Measurements from ENCODE around the gene TGOLN2. TPM values are rescaled to one million over a fixed set of nuclear protein-coding genes. Genes with fewer than 3 reads are reported as not detected.
A peak's percentile ranks its signal among the peaks of the same experiment; 100 is the strongest.
"Not testable (repeated sequence)": the region's sequence is repeated elsewhere in the genome, so short reads cannot be mapped to it uniquely, and the experiment has no call there.

The TGOLN2 gene
- total RNA-seq, 2 experiments from 2014 or later, result 82.5 to 85.4 TPM

DNA sequence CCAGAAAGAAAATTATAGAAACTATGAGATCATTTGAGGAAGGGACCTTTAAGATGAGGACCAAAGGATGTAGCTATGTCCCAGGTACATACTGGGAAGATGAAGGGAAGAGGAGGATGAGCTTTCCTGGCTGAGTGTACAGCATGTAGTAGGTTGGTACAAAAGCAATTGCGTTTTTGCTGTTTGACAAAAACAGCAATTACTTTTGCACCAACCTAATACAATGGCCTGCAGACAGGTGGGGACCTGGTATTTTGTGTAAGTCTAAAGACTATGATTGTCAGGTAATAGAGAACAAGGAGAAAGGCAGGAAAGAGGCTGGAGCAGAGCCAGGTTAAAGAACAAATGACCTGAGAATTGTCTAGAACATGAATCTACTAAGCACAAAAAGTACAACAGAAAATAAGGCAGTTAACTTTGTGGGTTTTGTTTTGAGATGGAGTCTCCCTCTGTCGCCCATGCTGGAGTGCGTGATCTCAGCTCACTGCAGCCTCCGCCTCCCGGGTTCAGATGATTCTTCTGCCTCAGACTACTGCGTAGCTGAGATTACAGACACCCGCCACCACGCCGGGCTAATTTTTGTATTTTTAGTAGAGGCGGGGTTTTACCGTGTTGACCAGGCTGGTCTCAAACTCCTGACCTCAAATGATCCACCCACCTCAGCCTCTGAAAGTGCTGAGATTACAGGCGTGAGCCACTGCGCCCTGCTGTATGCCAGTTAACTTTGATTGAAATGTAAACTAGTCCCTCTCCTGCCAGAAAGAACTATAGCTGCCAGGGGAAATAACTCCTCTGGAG, 3.2 kb upstream of the TGOLN2 start:
- Mint-ChIP-seq H3K9me3 (no peaks in the 10 kb centered on the region), H3K27me3 (ENCODE audit: low read depth) (no peaks in the 10 kb centered on the region), H3K27ac (no peak overlapping the region), H3K4me1 (ENCODE audit: low read depth) (peaks cover 4% of the 10 kb centered on the region), H3K4me3 (no peak overlapping the region), H3K36me3 (ENCODE audit: low read depth) (peaks cover 21% of the 10 kb centered on the region)
- no peak for DNase-seq
- intact Hi-C loops (cut with micrococcal nuclease), result no loop called here
- CTCF ChIA-PET, result interaction anchor here (0.7 to 1.3 kb wide), 3 partner anchors 9 to 306 kb away, joined by 3 read pairs; no protein-coding TSS in a partner anchor

DNA sequence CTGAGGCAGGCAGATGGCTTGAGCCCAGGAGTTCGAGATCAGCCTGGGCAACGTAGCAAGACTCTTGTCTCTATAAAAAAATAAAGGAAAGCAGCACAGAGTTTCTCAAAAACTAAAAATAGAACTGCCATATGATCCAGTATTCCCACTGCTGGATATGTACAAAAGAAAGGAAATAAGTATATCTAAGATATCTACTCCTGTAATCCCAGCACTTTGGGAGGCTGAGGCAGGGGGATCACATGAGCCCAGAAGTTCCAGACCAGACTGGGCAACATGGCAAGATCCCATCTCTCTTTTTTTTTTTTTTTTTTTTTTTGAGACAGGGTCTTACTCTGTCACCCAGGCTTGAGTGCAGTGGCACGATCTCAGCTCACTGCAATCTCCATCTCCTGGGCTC, 1.9 kb upstream of the TGOLN2 start:
- intact Hi-C loops (cut with micrococcal nuclease), result loop anchor here (2.0 to 5.0 kb wide), 3 partner anchors 21 to 558 kb away; partner anchors contain the start of gene ST3GAL5
- peak overlapping the region; percentile 0 for H3K4me3 Mint-ChIP-seq
- H3K27ac Mint-ChIP-seq; DNase-seq; CTCF ChIA-PET; H3K9me3 Mint-ChIP-seq; H3K27me3 Mint-ChIP-seq (ENCODE audit: low read depth); H3K4me1 Mint-ChIP-seq (ENCODE audit: low read depth): not testable (repeated sequence)
- H3K36me3 Mint-ChIP-seq (ENCODE audit: low read depth), result peaks cover 34% of the 10 kb centered on the region

- Mint-ChIP-seq H3K9me3 (no peaks in the 10 kb centered on the region), H3K4me3 (peak overlapping the region; percentile 0), H3K36me3 (ENCODE audit: low read depth) (peaks cover 39% of the 10 kb centered on the region), H3K27ac (no peak overlapping the region), H3K27me3 (ENCODE audit: low read depth) (no peaks in the 10 kb centered on the region), H3K4me1 (ENCODE audit: low read depth) (peaks cover 14% of the 10 kb centered on the region)
- DNase-seq, result no peak
- intact Hi-C loops (cut with micrococcal nuclease), result loop anchor here (2.0 to 5.0 kb wide), 3 partner anchors 20 to 558 kb away; partner anchors contain the start of gene ST3GAL5
- CTCF ChIA-PET, result no interaction called here
Measured at GRCh38 chr2:85329181-85329651, 1.4 kb upstream of the TGOLN2 start.

- H3K4me1 Mint-ChIP-seq (ENCODE audit: low read depth), result peaks cover 33% of the 10 kb centered on the region
- CTCF ChIA-PET, result interaction anchor here (0.7 to 1.7 kb wide), 4 partner anchors 9 to 224 kb away, joined by 3 to 5 read pairs (median 4); no protein-coding TSS in a partner anchor
- H3K9me3 Mint-ChIP-seq, result no peaks in the 10 kb centered on the region
- DNase-seq, result peak; percentile 72
- no peaks in the 10 kb centered on the region for H3K27me3 Mint-ChIP-seq (ENCODE audit: low read depth)
- peak overlapping the region; percentile 99 for H3K4me3 Mint-ChIP-seq
- peak overlapping the region; percentile 99 for H3K27ac Mint-ChIP-seq
- intact Hi-C loops (cut with micrococcal nuclease), result loop anchor here (5.0 kb wide), 2 partner anchors 80 to 560 kb away; partner anchors contain the start of gene ST3GAL5
- H3K36me3 Mint-ChIP-seq (ENCODE audit: low read depth), result peaks cover 59% of the 10 kb centered on the region
Measured at GRCh38 chr2:85327160-85327821, 498 bp downstream of the TGOLN2 start.

DNA sequence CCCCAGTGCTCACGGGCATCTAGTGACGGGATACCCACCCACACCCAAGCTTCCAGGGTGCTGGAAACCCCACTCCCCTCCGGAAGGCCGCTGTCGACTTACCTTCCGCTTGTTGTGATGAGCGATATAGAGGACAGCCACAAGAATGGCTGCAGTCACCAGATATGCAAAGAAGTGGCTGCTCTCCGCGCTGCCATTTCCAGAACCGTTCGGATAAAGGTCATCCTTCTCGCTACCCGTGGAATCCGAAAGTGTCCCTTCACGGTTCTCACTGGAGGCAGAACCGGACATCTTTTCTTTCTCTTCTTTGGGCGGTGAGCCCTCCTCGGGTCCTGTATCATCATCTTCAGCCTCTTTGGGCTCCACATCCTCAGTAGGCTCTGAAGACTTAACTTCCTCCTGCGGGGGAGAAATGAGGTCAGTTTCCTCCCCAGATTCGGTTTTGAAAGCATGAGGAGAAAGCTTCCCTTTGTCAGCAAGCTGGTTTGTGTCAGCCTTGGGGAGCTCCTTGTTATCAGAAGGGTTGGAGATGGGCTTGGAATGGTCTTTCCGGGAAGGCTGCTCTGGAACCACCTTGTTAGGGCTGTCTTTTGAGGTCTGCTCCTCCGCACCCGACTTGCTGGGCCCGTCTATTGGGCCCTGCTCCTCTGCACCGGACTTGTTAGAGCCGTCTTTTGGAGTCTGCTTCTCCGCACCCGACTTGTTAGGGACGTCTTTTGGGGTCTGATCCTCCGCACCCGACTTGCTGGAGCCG, 1.2 kb downstream of the TGOLN2 start:
- H3K4me3 Mint-ChIP-seq, result peak overlapping the region; percentile 99
- no peaks in the 10 kb centered on the region for H3K9me3 Mint-ChIP-seq
- no peaks in the 10 kb centered on the region for H3K27me3 Mint-ChIP-seq (ENCODE audit: low read depth)
- H3K4me1 Mint-ChIP-seq (ENCODE audit: low read depth), result peaks cover 40% of the 10 kb centered on the region
- H3K27ac Mint-ChIP-seq, result peak overlapping the region; percentile 99
- H3K36me3 Mint-ChIP-seq (ENCODE audit: low read depth), result peaks cover 65% of the 10 kb centered on the region
- intact Hi-C loops (cut with micrococcal nuclease), result loop anchor here (1.0 to 5.0 kb wide), 3 partner anchors 8 to 561 kb away; partner anchors contain the start of gene ST3GAL5
- CTCF ChIA-PET, result interaction anchor here (0.8 to 1.7 kb wide), 4 partner anchors 9 to 35 kb away, joined by 3 to 5 read pairs (median 4); no protein-coding TSS in a partner anchor
- peak; percentile 71 for DNase-seq

DNA sequence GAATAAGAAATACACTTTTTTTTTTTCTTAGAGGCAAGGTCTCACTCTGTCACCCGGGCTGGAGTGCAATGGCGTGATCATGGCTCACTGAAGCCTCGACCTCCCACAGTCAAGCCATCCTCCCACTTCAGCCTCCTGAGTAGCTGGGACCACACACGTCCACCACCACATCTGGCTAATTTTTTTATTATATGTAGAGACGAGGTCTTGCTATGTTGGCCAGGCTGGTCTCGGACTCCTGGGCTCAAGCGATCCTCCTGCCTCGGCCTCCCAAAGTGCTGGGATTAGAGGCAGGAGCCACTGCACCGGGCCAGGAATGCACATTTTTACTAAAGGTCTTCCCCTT, 2.4 kb downstream of the TGOLN2 start:
- no peak for DNase-seq
- Mint-ChIP-seq H3K4me1 (ENCODE audit: low read depth) (peaks cover 51% of the 10 kb centered on the region), H3K27me3 (ENCODE audit: low read depth) (no peaks in the 10 kb centered on the region), H3K9me3 (no peaks in the 10 kb centered on the region), H3K4me3 (peak overlapping the region; percentile 99), H3K36me3 (ENCODE audit: low read depth) (peaks cover 75% of the 10 kb centered on the region), H3K27ac (peak overlapping the region; percentile 99)
- intact Hi-C loops (cut with micrococcal nuclease), result loop anchor here (5.0 kb wide), 2 partner anchors 82 to 562 kb away; partner anchors contain the start of gene ST3GAL5
- CTCF ChIA-PET, result interaction anchor here (0.6 kb wide), 1 partner anchor 16 kb away, joined by 5 read pairs; no protein-coding TSS in a partner anchor

GRCh38 chr2:85324639-85325465, 2.9 kb downstream of the TGOLN2 start:
- H3K27me3 Mint-ChIP-seq (ENCODE audit: low read depth), result no peaks in the 10 kb centered on the region
- H3K4me3 Mint-ChIP-seq, result peak overlapping the region; percentile 99
- peaks cover 81% of the 10 kb centered on the region for H3K36me3 Mint-ChIP-seq (ENCODE audit: low read depth)
- DNase-seq, result no peak
- CTCF ChIA-PET, result interaction anchor here (0.6 to 0.7 kb wide), 2 partner anchors 15 to 46 kb away, joined by 4 to 5 read pairs; no protein-coding TSS in a partner anchor
- peak overlapping the region; percentile 86 for H3K27ac Mint-ChIP-seq
- intact Hi-C loops (cut with micrococcal nuclease), result loop anchor here (5.0 kb wide), 2 partner anchors 82 to 562 kb away; partner anchors contain the start of gene ST3GAL5
- peaks cover 57% of the 10 kb centered on the region for H3K4me1 Mint-ChIP-seq (ENCODE audit: low read depth)
- H3K9me3 Mint-ChIP-seq, result no peaks in the 10 kb centered on the region

- peaks cover 88% of the 10 kb centered on the region for H3K36me3 Mint-ChIP-seq (ENCODE audit: low read depth)
- peak overlapping the region; percentile 86 for H3K27ac Mint-ChIP-seq
- H3K4me1 Mint-ChIP-seq (ENCODE audit: low read depth), result peaks cover 64% of the 10 kb centered on the region
- CTCF ChIA-PET, result interaction anchor here (0.7 to 1.0 kb wide), 3 partner anchors 25 to 355 kb away, joined by 3 to 4 read pairs (median 3); no protein-coding TSS in a partner anchor
- intact Hi-C loops (cut with micrococcal nuclease); H3K27me3 Mint-ChIP-seq (ENCODE audit: low read depth); H3K9me3 Mint-ChIP-seq; DNase-seq: not testable (repeated sequence)
- H3K4me3 Mint-ChIP-seq, result peak overlapping the region; percentile 99
Measured at GRCh38 chr2:85323988-85324367, 3.8 kb downstream of the TGOLN2 start.

DNA sequence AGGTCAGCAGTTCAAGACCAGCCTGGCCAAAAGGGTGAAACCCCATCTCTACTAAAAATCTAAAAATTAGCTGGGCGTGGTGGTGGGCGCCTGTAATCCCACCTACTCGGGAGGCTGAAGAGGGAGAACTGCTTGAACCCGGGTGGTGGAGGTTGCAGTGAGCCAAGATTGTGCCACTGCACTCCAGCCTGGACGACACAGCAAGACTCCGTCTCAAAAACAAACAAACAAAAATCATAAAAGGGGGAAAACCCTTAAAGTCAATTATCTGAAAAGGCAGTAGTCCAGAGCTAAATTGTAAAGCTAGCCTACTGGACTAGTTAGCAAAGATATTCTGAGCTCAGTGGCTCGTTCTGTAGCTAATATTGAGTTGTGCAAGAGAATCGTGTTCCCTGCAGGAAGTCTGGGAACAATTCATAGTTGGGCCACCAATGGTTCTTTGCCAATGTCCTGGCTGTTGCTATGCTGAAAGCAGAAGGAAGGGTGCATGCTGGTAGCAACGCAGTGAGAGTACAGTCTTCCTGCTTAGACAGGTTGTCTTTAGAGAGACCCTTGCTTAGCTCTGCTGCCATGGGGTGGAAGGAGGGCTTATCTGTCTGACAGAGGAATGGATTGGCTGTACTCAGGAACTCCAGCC, 4.3 kb downstream of the TGOLN2 start:
- H3K9me3 Mint-ChIP-seq, result no peaks in the 10 kb centered on the region
- H3K27me3 Mint-ChIP-seq (ENCODE audit: low read depth), result no peaks in the 10 kb centered on the region
- DNase-seq, result no peak
- peaks cover 67% of the 10 kb centered on the region for H3K4me1 Mint-ChIP-seq (ENCODE audit: low read depth)
- intact Hi-C loops (cut with micrococcal nuclease), result no loop called here
- H3K27ac Mint-ChIP-seq, result peak overlapping the region; percentile 86
- CTCF ChIA-PET, result interaction anchor here (0.7 to 1.0 kb wide), 3 partner anchors 24 to 690 kb away, joined by 3 read pairs; no protein-coding TSS in a partner anchor
- H3K36me3 Mint-ChIP-seq (ENCODE audit: low read depth), result peaks cover 93% of the 10 kb centered on the region
- peak overlapping the region; percentile 99 for H3K4me3 Mint-ChIP-seq

DNA sequence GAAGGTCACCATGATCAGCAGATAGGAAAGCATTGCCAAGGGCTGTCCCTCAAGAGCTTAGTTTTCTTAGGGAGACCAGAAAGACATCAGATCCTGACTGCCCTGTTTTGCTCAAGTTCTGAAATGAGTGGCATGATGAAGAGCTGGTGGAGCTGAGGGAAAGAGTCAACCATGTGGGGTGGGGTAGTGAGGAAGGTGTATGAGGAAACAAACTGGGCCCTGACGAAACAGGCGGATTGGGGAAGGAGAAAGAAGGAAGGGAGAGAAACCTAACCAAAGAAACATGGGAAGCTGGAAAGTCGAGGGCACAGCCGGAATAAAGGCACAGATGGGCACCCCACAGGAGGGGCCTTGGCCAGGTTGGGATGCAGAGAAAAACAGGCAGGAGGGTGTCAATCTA, 8.0 kb downstream of the TGOLN2 start:
- no peak for DNase-seq
- Mint-ChIP-seq H3K4me3 (peak overlapping the region; percentile 3), H3K9me3 (no peaks in the 10 kb centered on the region), H3K27ac (peak overlapping the region; percentile 87), H3K36me3 (ENCODE audit: low read depth) (peaks cover 67% of the 10 kb centered on the region), H3K27me3 (ENCODE audit: low read depth) (no peaks in the 10 kb centered on the region), H3K4me1 (ENCODE audit: low read depth) (peaks cover 70% of the 10 kb centered on the region)
- CTCF ChIA-PET, result interaction anchor here (0.5 to 4.5 kb wide), 3 partner anchors 19 to 260 kb away, joined by 3 to 30 read pairs (median 4); no protein-coding TSS in a partner anchor
- intact Hi-C loops (cut with micrococcal nuclease), result no loop called here
